ENCODE results near the gene PALLD. TPM values are rescaled to one million over a fixed set of nuclear protein-coding genes. Genes with fewer than 3 reads are reported as not detected.

Gene PALLD
- total and polyA plus RNA-seq, 2 of the 13 experiments (the other 11 are each of a cell fraction or from before 2014, with no cell fraction given) = 0.50 to 1.5 TPM

- TF ChIP-seq GMEB1 (CRISPR knock-in tag; IDR thresholded peaks at IDR 0.05; ENCODE audit: borderline replicate concordance) (no peak), ZNF33A (CRISPR knock-in tag; IDR thresholded peaks at IDR 0.05; ENCODE audit: borderline replicate concordance) (no peak), HCFC1 (IDR thresholded peaks at IDR 0.05; ENCODE audit: low read depth, low read length) (no peak), ZNF800 (CRISPR knock-in tag; IDR thresholded peaks at IDR 0.05) (no peak), PBX2 (CRISPR knock-in tag; IDR thresholded peaks at IDR 0.05) (no peak), NR2F6 (IDR thresholded peaks at IDR 0.05) (no peak), NR2F6 (CRISPR knock-in tag; IDR thresholded peaks at IDR 0.05) (no peak)
Measured at GRCh38 chr4:168656055-168656660, 159.3 kb downstream of the PALLD start (continued).

GRCh38 chr4:168656946-168657473 is 160.2 kb downstream of the PALLD start:
- in situ Hi-C loops (cut with HindIII; ENCODE audit: extremely low pct_ligation_motif_present, low pct_unique_long_range_greater_than_20kb) = no loop called here

More at GRCh38 chr4:168656946-168657473, 160.2 kb downstream of the PALLD start:
- FAIRE-seq (no peak), DNase-seq (ENCODE audit: low spot score) (no peak), ATAC-seq (no peak)
- WGBS (ENCODE audit: low lambda C conversion rate) = 46% methylated on average over 3 of the region's 3 CpGs
- Histone ChIP-seq H2AFZ (ENCODE audit: low read length) (no peak overlapping the region), H3K4me1 (ENCODE audit: insufficient read depth, low read length) (peaks cover 1% of the 10 kb centered on the region; the same call in 1 of the 2 replicates), H3K9ac (ENCODE audit: insufficient read depth, low read depth, low read length) (no peak overlapping the region), H3K27ac (ENCODE audit: extremely low read length, insufficient read depth, low read length) (no peak overlapping the region), H3K27me3 (ENCODE audit: control insufficient read depth in 1 of 2, insufficient read depth in 2 of 2, low read length in 2 of 2) (no peaks in the 10 kb centered on the region; a peak in 2 of 5 replicates), H3K36me3 (replicated peaks in 1 of 2; ENCODE audit: control insufficient read depth in 1 of 2, insufficient read depth in 2 of 2, low read length in 2 of 2) (no peaks in the 10 kb centered on the region), H3K79me2 (ENCODE audit: insufficient read depth, low read length) (no peaks in the 10 kb centered on the region), H3K4me3 (replicated peaks in 1 of 3; ENCODE audit: insufficient read depth in 1 of 3, low read depth in 2 of 3, low read length in 3 of 3) (no peak overlapping the region), H4K20me1 (ENCODE audit: insufficient read depth, low read length) (no peaks in the 10 kb centered on the region), H3K4me2 (ENCODE audit: low read depth, low read length) (no peak overlapping the region), H3K9me3 (ENCODE audit: low read length) (no peaks in the 10 kb centered on the region)
- CTCF ChIA-PET (ENCODE audit: low intra/inter-chr PET ratio, low total read pairs) = no interaction called here
- TF ChIP-seq RFX5 (IDR thresholded peaks at IDR 0.05; ENCODE audit: low read depth, low read length) (no peak), ARNTL (CRISPR knock-in tag; IDR thresholded peaks at IDR 0.05) (no peak), ZNF704 (CRISPR knock-in tag; IDR thresholded peaks at IDR 0.05; ENCODE audit: borderline replicate concordance) (no peak), EHMT2 (IDR thresholded peaks at IDR 0.05; ENCODE audit: borderline replicate concordance, low read depth, low read length) (no peak), NFKB2 (CRISPR knock-in tag; IDR thresholded peaks at IDR 0.05; ENCODE audit: borderline replicate concordance) (no peak), ZNF251 (CRISPR knock-in tag; IDR thresholded peaks at IDR 0.05) (no peak)
- POLR2A ChIA-PET = no interaction called here
- intact Hi-C loops (cut with micrococcal nuclease; ENCODE audit: unreplicated experiment) = no loop called here
- BruUV-seq (replicated peaks) = no TSS peak
